Stimulated activated CD8-positive, alpha-beta memory T cell treated with anti-CD3 and anti-CD28 coated beads, Interleukin-2, amount 100 ng/mL, for 1 hour (primary cell): ENCODE results near the gene WFDC9.
"Not testable (repeated sequence)": the region's sequence is repeated elsewhere in the genome, so short reads cannot be mapped to it uniquely, and the experiment has no call there.

Experiments
- DNase-seq, 2 donors: peaks; one replicate each; pipeline ENCODE4 v3.0.0-alpha.2; 2020; ENCODE audit warnings: low read depth in 2 of 2

The WFDC9 gene

DNA sequence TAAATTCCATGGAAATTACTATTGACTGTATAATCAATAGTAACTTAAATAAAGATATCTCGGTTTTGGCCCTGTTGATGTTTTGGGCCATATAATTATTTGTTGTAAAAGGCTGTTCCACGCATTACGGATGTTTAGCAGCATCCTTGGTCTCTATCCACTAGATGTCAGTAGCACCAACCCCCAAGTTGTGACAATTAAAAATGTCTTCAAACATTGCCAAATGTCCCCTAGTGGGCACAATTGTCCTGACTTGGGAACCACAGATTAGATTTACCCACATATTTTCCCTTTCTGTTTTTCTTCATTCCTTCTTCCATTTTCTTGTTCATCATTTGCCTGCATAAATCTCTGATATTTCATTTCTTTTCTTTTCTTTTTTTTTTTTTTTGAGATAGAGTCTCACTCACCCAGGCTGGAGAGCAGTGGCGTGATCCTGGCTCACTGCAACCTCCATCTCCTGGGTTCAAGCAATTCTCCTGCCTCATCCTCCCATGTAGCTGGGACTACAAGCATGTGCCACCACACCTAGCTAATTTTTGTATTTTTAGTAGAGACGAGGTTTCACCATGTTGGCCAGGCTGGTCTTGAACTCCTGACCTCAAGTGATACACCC is 38.4 kb downstream of the WFDC9 start:
- DNase-seq, result no peak

- no peak for DNase-seq
Measured at GRCh38 chr20:45589725-45590124, 41.4 kb downstream of the WFDC9 start.

DNA sequence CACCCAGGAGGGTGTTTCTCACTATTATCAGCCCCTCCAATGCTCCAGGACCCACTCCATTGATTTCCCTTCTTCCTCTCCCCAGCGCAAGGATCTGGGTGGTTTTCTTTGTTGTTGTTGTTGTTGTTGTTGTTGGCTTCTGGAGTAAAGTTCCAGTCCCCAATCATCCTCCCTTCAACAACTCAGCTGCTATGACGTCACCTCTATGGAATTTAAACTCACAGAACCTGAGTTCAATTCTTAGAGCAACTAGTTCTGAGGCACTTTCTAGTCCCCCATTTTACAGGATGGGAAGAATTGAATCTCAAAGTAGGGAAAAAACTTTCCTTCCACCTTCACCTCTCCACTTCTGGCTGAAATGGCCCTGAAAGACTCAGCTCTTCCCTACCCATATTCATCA is 42.3 kb downstream of the WFDC9 start:
- DNase-seq, result no peak

GRCh38 chr20:45585986-45586385 is 45.1 kb downstream of the WFDC9 start:
- DNase-seq, result not testable (repeated sequence)

GRCh38 chr20:45584294-45584693 is 46.8 kb downstream of the WFDC9 start:
- DNase-seq, result not testable (repeated sequence)

DNA sequence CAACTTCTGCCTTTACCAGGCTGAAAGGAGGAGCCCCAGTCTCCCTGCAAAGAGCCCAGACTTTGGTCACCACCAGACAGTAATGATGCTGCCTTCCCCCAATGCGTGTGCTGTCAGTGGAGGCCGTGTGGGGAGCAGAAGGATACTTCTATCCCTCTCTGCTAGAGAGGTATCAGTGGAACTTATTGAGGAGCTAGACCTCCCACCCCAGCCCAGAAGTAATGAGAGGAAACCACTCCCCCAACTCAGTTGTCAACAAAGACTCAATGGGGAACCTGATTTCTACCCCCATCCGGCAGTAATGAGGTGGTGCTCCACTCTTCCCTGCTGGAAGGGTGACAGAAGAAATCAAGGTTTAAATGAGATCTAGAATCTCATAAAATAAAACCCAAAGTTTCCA is 47.6 kb downstream of the WFDC9 start:
- no peak for DNase-seq

DNA sequence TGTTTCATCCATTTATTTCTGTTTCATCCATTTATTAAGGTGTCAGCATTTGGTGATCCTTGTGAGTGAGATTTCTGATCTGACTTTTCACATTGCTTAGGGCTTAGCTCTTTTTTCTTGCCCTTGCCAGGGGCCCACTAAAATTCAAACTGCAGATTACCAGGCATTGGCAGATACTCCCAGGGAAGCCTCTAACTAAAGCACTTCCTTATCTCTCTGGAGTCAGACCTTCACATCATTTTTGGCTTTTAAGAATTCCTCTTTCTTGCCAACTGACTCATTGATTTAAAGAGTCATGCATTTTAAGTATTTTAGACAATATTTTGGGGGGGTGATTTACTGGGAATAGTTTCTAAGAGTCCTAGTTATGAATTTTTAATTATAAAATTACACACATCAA is 49.4 kb downstream of the WFDC9 start:
- DNase-seq, result no peak

- DNase-seq, result no peak
Measured at GRCh38 chr20:45579184-45579583, 51.9 kb downstream of the WFDC9 start, which contains the start of gene WFDC8. WFDC8 (minus strand) TSS chr20:45579284; CDS start chr20:45579247, 37 bp downstream.

GRCh38 chr20:45578231-45578630 is 52.9 kb downstream of the WFDC9 start:
- DNase-seq, result no peak

- DNase-seq, result no peak
Measured at GRCh38 chr20:45576995-45577394, 54.1 kb downstream of the WFDC9 start.

DNA sequence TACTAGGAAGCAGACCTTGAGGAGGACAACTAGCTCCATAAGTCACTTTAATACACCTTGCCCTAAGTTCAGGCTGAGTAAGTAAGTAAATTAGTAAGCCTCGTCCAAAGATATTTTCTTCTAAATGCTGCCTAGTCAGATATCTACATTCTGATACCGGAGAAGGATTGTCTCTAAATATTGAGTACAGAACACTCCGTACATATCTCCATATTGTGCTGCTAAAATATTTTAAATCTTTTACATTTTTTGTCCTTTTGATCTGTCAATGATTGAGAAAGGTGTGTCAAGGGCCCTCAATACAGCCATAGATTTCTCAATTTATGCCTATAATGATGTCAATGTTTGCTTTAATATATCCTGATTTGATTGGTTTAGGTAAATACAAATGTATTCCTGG is 55.2 kb downstream of the WFDC9 start:
- DNase-seq, result no peak

DNA sequence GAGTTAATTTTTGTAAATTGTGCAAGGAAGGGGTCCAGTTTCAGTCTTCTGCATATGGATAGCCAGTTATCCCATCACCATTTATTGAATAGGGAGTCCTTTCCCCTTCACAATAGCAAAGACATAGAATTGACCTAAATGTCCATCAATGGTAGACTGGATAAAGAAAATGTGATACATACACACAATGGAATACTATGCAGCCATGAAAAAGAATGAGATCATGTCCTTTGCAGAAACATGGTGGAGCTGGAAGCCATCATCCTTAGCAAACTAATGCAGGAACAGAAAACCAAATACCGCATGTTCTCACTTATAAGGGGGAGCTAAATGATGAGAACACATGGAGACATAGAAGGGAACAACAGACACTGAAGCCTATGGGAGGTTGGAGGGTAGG is 61.4 kb downstream of the WFDC9 start:
- not testable (repeated sequence) for DNase-seq

DNA sequence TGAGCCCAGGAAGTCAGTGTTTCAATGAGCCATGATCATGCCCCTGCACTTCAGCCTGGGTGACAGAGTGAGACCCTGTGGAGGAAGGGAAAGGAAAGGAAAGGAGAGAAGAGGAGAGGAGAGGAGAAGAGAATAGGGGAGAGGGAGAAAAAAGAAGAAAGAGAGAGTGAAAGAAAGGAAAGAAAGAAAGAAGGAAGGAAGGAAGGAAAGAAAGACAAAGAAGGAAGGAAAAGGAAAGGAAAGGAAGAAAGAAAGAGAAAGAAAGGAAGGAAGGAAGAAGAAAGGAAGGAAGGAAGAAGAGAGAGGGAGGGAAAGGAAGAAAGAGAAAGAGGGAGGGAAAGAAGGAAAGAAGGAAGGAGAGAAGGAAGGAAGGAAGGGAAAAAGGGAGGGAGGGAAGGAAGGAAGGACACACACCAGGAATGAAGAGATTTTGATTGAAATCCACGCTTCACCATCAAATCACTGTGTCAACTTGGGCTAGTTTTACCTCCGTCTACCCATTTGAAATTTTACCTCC is 66.3 kb downstream of the WFDC9 start:
- DNase-seq, result no peak
